GM12878 (cell line): ENCODE results near the gene MMEL1. TPM values are rescaled to one million over a fixed set of nuclear protein-coding genes. Genes with fewer than 3 reads are reported as not detected.

ENCODE experiments used
- ATF3 ChIP-seq: IDR thresholded peaks from 2 replicates; pipeline ENCODE4 v1.6.1; 2011; ENCODE audit warnings: low read depth, mild to moderate bottlenecking, low read length, moderate library complexity, borderline replicate concordance; ENCODE audit errors: extremely low read depth
- BRCA1 ChIP-seq: IDR thresholded peaks from 2 replicates; pipeline ENCODE4 v1.6.1; 2011; ENCODE audit warnings: low read depth, low read length, improper control_type of control experiment
- CBX3 ChIP-seq: fragments of 200-600 bp; sonication (generic); IDR thresholded peaks from 2 replicates; pipeline ENCODE4 v1.6.1; 2016; ENCODE audit warnings: low read depth, borderline replicate concordance
- CEBPZ ChIP-seq: fragments of 150-350 bp; IDR thresholded peaks from 2 replicates; pipeline ENCODE4 v1.6.1; 2016; ENCODE audit warnings: low read depth, low read length
- CREB1 ChIP-seq: IDR thresholded peaks from 2 replicates; pipeline ENCODE4 v1.6.1; 2012; ENCODE audit warnings: low read depth, mild to moderate bottlenecking, inconsistent platforms
- E4F1 ChIP-seq: fragments of 450-650 bp; IDR thresholded peaks from 2 replicates; pipeline ENCODE4 v1.6.1; 2018; ENCODE audit warnings: borderline replicate concordance, mild to moderate bottlenecking; ENCODE audit not compliant: partially characterized antibody
- ESRRA ChIP-seq: IDR thresholded peaks from 2 replicates; pipeline ENCODE4 v1.6.1; 2012; ENCODE audit warnings: mild to moderate bottlenecking, low read length, improper control_type of control experiment
- GABPA ChIP-seq: IDR thresholded peaks from 2 replicates; pipeline ENCODE4 v1.6.1; 2014; ENCODE audit warnings: antibody characterized with exemption, low read depth, mild to moderate bottlenecking, inconsistent platforms
- NR2C1 ChIP-seq: fragments of 450-650 bp; IDR thresholded peaks from 2 replicates; pipeline ENCODE4 v1.6.1; 2017; ENCODE audit warnings: antibody characterized with exemption, mild to moderate bottlenecking, moderate library complexity
- PKNOX1 ChIP-seq: fragments of 450-650 bp; IDR thresholded peaks from 2 replicates; pipeline ENCODE4 v1.6.1; 2016; ENCODE audit warnings: mild to moderate bottlenecking
- POLR2AphosphoS2 ChIP-seq: IDR thresholded peaks from 2 replicates; pipeline ENCODE4 v1.6.1; 2011; ENCODE audit warnings: low read depth, mild to moderate bottlenecking, low read length, improper control_type of control experiment, moderate library complexity
- SIN3A ChIP-seq: IDR thresholded peaks from 2 replicates; pipeline ENCODE4 v1.6.1; 2012; ENCODE audit warnings: low read depth, low read length, improper control_type of control experiment
- SIX5 ChIP-seq: IDR thresholded peaks from 2 replicates; pipeline ENCODE4 v1.6.1; 2011; ENCODE audit warnings: mild to moderate bottlenecking, low read depth, low read length, moderate library complexity; ENCODE audit not compliant: severe bottlenecking
- SKIL ChIP-seq: fragments of 450-650 bp; IDR thresholded peaks from 2 replicates; pipeline ENCODE4 v1.6.1; 2017; ENCODE audit warnings: mild to moderate bottlenecking, low read depth, inconsistent platforms; ENCODE audit not compliant: poor library complexity, severe bottlenecking
- SMAD1 ChIP-seq: fragments of 450-650 bp; IDR thresholded peaks from 2 replicates; pipeline ENCODE4 v1.6.1; 2018; ENCODE audit warnings: mild to moderate bottlenecking, low read depth; ENCODE audit not compliant: partially characterized antibody
- SMAD5 ChIP-seq: IDR thresholded peaks from 2 replicates; pipeline ENCODE4 v1.6.1; 2016; ENCODE audit warnings: antibody characterized with exemption, low read depth
- SREBF1 ChIP-seq: IDR thresholded peaks from 2 replicates; pipeline ENCODE4 v1.6.1; 2012; ENCODE audit warnings: mild to moderate bottlenecking, low read length
- SREBF2 ChIP-seq: IDR thresholded peaks from 2 replicates; pipeline ENCODE4 v1.6.1; 2012; ENCODE audit warnings: mild to moderate bottlenecking, low read length
- TAF1 ChIP-seq: IDR thresholded peaks from 2 replicates; pipeline ENCODE4 v1.6.1; 2011; ENCODE audit warnings: mild to moderate bottlenecking, low read depth, low read length, borderline replicate concordance
- TARDBP ChIP-seq: IDR thresholded peaks from 2 replicates; pipeline ENCODE4 v1.6.1; 2016; ENCODE audit warnings: borderline replicate concordance
- polyA plus RNA-seq, 11 experiments: library from polyadenylated mRNA; depleted of rRNA in 4 of 11; unstranded in 6 of 11; stranded (reverse) in 5 of 11; fragments of >200 nt; fragmentation: Nextera tagmentation in 4 of 11; fragmentation: Illumina TruSeq in 1 of 11; extraction: Ambion mirVana in 4 of 11; extraction: Trizol in 1 of 11; gene quantifications; 1 replicate in 1 of 11; 2 replicates in 10 of 11; pipeline versions ENCODE4 v1.2.1 to v1.2.3, GENCODE V29; 2011 to 2016; ENCODE audit warnings: inconsistent platforms in 2 of 11, missing spikeins in 2 of 11, low read depth in 1 of 11
- total RNA-seq, 4 experiments: library from RNA; depleted of rRNA in 3 of 4; stranded (reverse); fragments of >200 nt in 3 of 4; fragmentation: Illumina TruSeq in 1 of 4; extraction: Trizol in 1 of 4; gene quantifications; 2 replicates each; pipeline versions ENCODE4 v1.2.1 to v1.2.3, GENCODE V29; 2013 to 2021

Gene MMEL1
- total and polyA plus RNA-seq, 10 of the 15 experiments (the other 5 are each of a cell fraction or from before 2014, with no cell fraction given): 0.11 TPM; not detected in 9

GRCh38 chr1:2548068-2548589 is 84.7 kb downstream of the MMEL1 start (continued):
- no peak for TF ChIP-seq CEBPZ
- no peak for TF ChIP-seq TAF1
- TF ChIP-seq PKNOX1: no peak
- no peak for TF ChIP-seq SIN3A
- TF ChIP-seq GABPA: no peak
- no peak for TF ChIP-seq SREBF1
- no peak for TF ChIP-seq ESRRA
- TF ChIP-seq E4F1: no peak
- TF ChIP-seq SIX5: no peak
- no peak for TF ChIP-seq TARDBP
- TF ChIP-seq SMAD1: no peak
- TF ChIP-seq ATF3: no peak
- TF ChIP-seq SKIL: no peak
- no peak for TF ChIP-seq SMAD5
- TF ChIP-seq CREB1: no peak
- no peak for TF ChIP-seq POLR2AphosphoS2
- TF ChIP-seq NR2C1: no peak
- no peak for TF ChIP-seq CBX3
- no peak for TF ChIP-seq BRCA1
- TF ChIP-seq SREBF2: no peak
